Brain microvascular endothelial cell (primary cell): ENCODE results near the gene MED13L.

Experiments used
- DNase-seq: peaks from one replicate; pipeline ENCODE4 v3.0.0-alpha.2; 2020
- H3K27ac ChIP-seq: fragments of 250-450 bp; sonication (Bioruptor Pico); 2 replicates; pipeline ENCODE4 v1.5.1; 2020; ENCODE audit warnings: mild to moderate bottlenecking, moderate library complexity
- H3K27me3 ChIP-seq: fragments of 250-450 bp; sonication (Bioruptor Pico); replicated peaks from 2 replicates; pipeline ENCODE4 v1.5.1; 2020; ENCODE audit warnings: mild to moderate bottlenecking
- H3K36me3 ChIP-seq: fragments of 250-450 bp; sonication (Bioruptor Pico); replicated peaks from 2 replicates; pipeline ENCODE4 v1.5.1; 2020; ENCODE audit warnings: mild to moderate bottlenecking
- H3K4me3 ChIP-seq: 2 replicates; pipeline ENCODE4 v1.5.1; 2011; ENCODE audit warnings: low read depth, mild to moderate bottlenecking, control low read depth, low read length, moderate library complexity
- in situ Hi-C: cut with HindIII; loops from 2 replicates; pipeline ENCODE4 v1.10.0; 2017; ENCODE audit warnings: low sequenced_read_pairs, low pct_ligation_motif_present
- TF ChIP-seq, protein P1 (sequence below): IDR thresholded peaks from 2 replicates; pipeline ENCODE4 v1.5.1; 2011; ENCODE audit warnings: low read depth, mild to moderate bottlenecking, moderate library complexity, low read length, control low read depth, inconsistent platforms; ENCODE audit errors: missing control alignments

The MED13L gene

DNA sequence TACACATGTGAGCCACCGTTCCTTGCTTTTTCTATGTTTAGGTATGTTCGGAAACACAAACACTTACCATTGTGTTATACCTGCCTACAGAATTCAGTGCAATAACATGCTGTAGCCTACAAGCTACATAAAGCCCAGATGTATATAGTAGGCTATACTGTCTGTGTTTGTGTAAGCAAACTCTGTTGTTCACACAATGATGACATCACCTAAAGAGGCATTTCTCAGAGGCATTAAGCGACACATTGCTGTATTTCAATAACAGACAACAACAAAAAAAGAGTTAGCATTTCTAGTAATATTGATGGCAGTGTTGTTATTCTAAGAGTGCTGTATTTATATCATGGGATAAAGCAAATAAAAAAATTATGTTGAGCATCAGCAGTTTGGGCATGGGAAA is 70.2 kb downstream of the MED13L start:
- Histone ChIP-seq H3K36me3 (no peaks in the 10 kb centered on the region), H3K4me3 (no peak overlapping the region), H3K27me3 (no peaks in the 10 kb centered on the region), H3K27ac (no peak overlapping the region)
- in situ Hi-C loops, result no loop called here
- no peak for DNase-seq
- TF ChIP-seq, protein P1, sequence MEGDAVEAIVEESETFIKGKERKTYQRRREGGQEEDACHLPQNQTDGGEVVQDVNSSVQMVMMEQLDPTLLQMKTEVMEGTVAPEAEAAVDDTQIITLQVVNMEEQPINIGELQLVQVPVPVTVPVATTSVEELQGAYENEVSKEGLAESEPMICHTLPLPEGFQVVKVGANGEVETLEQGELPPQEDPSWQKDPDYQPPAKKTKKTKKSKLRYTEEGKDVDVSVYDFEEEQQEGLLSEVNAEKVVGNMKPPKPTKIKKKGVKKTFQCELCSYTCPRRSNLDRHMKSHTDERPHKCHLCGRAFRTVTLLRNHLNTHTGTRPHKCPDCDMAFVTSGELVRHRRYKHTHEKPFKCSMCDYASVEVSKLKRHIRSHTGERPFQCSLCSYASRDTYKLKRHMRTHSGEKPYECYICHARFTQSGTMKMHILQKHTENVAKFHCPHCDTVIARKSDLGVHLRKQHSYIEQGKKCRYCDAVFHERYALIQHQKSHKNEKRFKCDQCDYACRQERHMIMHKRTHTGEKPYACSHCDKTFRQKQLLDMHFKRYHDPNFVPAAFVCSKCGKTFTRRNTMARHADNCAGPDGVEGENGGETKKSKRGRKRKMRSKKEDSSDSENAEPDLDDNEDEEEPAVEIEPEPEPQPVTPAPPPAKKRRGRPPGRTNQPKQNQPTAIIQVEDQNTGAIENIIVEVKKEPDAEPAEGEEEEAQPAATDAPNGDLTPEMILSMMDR, result no peak

DNA sequence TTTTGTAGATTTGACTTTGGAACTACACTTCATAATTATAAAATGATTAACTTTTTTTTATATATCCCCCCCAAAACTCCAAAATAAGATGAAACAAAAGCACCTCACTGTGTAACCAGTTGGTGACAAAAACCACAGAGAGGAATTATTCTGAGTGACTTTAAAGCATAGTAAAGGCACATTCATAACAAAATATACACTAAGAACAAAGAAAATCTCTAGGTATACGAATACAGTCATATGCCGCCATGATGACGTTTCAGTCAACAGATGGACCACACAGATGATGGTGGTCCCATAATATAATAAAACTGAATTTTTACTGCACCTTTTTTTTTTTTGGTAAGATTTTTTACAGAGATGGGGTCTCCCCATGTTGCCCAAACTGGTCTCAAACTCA is 70.7 kb downstream of the MED13L start:
- Histone ChIP-seq H3K4me3 (no peak overlapping the region), H3K36me3 (no peaks in the 10 kb centered on the region), H3K27me3 (no peaks in the 10 kb centered on the region), H3K27ac (no peak overlapping the region)
- TF ChIP-seq, protein P1, result no peak
- in situ Hi-C loops, result no loop called here
- no peak for DNase-seq

DNA sequence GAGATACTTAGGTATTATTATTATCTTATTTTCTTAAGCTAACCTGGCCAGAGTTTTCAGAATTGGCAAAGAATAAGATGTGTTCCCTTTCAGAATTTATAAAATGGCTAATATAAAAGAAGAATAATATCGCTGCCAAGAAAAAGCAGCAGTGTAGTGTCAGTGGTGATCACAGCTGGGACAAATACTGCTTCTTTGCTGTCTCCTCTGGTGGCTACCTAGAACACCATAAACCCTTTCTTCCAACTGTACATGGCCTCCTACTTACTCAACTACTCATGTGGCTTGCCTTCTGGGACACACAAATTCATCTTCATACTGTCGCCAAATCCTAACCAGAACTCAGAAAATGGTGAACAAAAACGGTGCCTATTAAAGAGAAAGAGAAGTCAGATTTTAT is 72.7 kb downstream of the MED13L start:
- Histone ChIP-seq H3K27ac (no peak overlapping the region), H3K27me3 (no peaks in the 10 kb centered on the region), H3K4me3 (no peak overlapping the region), H3K36me3 (no peaks in the 10 kb centered on the region)
- no peak for DNase-seq
- TF ChIP-seq, protein P1, result no peak
- in situ Hi-C loops, result no loop called here

DNA sequence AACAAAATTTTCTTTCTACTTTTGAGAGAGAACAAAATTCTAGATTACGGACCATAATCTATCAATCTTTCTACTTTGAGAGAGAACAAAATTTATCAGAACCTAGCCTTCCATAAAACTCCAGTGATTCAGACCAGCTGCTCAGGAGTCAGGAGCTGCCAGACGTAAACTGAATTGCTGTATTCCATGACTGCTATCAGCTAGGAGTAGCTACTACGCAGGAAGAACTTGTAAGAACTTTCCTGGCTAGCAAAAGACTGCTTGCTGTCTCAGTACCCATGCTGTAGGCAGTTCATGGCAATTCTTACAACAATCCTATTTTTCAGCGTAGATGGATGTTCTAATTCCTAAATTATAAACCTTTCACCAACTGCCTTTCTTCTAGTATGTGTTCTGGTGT is 73.3 kb downstream of the MED13L start:
- Histone ChIP-seq H3K27ac (no peak overlapping the region), H3K27me3 (no peaks in the 10 kb centered on the region), H3K36me3 (no peaks in the 10 kb centered on the region), H3K4me3 (no peak overlapping the region)
- in situ Hi-C loops, result no loop called here
- no peak for DNase-seq
- TF ChIP-seq, protein P1, result no peak

DNA sequence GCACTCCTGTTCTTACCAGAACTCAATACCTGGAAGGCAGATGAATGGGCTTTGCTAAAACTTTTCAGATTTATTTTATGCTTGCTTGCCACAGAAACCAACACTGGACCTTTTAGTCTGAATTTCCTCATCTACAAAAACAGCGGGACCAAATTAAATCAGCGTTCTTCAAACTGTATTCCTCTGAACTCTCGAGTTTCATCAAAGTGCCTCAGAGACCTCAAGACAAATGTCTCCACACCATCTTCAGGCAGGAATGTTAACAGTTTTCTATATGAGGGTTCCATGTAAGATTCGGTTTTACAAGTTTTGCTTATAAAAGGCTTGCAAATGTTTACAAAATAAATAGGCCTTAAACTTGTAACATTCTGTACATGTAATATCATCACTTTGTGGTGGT is 74.6 kb downstream of the MED13L start:
- Histone ChIP-seq H3K36me3 (no peaks in the 10 kb centered on the region), H3K4me3 (no peak overlapping the region), H3K27ac (no peak overlapping the region), H3K27me3 (no peaks in the 10 kb centered on the region)
- in situ Hi-C loops, result no loop called here
- TF ChIP-seq, protein P1, result peak; percentile 47
- peak; percentile 9 for DNase-seq

DNA sequence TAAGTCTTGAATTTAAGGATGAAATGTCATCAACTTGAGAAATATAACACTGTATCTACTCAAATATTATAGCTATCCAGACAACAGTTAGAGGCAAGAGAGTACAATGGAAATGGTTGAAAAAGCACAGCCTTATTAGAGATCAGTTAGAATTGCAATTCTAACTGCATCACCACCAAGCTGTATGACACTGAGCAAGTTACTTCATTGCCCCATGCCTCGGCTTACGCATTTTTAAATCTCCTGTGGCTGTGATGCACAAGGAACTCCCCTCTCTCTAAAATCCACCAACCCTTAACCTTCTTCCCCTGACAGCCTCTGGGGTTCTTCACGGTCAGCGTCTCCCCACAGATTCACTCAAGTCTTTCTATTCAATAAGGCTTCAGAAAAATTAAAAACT is 75.1 kb downstream of the MED13L start:
- no peak for DNase-seq
- in situ Hi-C loops, result no loop called here
- H3K36me3 ChIP-seq, result no peaks in the 10 kb centered on the region
- no peak overlapping the region for H3K27ac ChIP-seq
- H3K27me3 ChIP-seq, result no peaks in the 10 kb centered on the region
- H3K4me3 ChIP-seq, result no peak overlapping the region
- TF ChIP-seq, protein P1, result no peak
